ENCODE data around the gene ZC2HC1B. TPM values are rescaled to one million over a fixed set of nuclear protein-coding genes. Genes with fewer than 3 reads are reported as not detected.

The ZC2HC1B gene
- total RNA-seq, 1 experiment from 2014 or later, result not detected

GRCh38 chr6:143984666-143985065 lies 120.4 kb downstream of the ZC2HC1B start:
- H3K4me1 ChIP-seq, result no peaks in the 10 kb centered on the region
- intact Hi-C loops (cut with micrococcal nuclease; ENCODE audit: unreplicated experiment), result no loop called here
- CTCF ChIA-PET, result interaction anchor here (0.7 kb wide), 1 partner anchor 44 kb away, joined by 3 read pairs; no protein-coding TSS in a partner anchor
- no peak overlapping the region for H3K4me3 ChIP-seq (ENCODE audit: low read depth, low read length)
- Mint-ChIP-seq H3K4me1 (ENCODE audit: low read depth, unreplicated experiment) (no peaks in the 10 kb centered on the region), H3K27ac (ENCODE audit: unreplicated experiment) (no peak overlapping the region), H3K36me3 (ENCODE audit: insufficient read depth, unreplicated experiment) (no peaks in the 10 kb centered on the region), H3K27me3 (ENCODE audit: insufficient read depth, unreplicated experiment) (peaks cover under 1% of the 10 kb centered on the region), H3K9me3 (ENCODE audit: unreplicated experiment) (no peaks in the 10 kb centered on the region), H3K4me3 (ENCODE audit: unreplicated experiment) (no peak overlapping the region)
- no peaks in the 10 kb centered on the region for H3K9me3 ChIP-seq
- H3K36me3 ChIP-seq (ENCODE audit: control insufficient read depth, insufficient read depth, low read length), result no peaks in the 10 kb centered on the region
- no peaks in the 10 kb centered on the region for H3K27me3 ChIP-seq (replicated peaks; ENCODE audit: control insufficient read depth, insufficient read depth, low read length)
- no peak for DNase-seq
- BruUV-seq (replicated peaks), result no TSS peak
- POLR2A ChIA-PET, result no interaction called here
- TF ChIP-seq CTCF (IDR thresholded peaks at IDR 0.05; ENCODE audit: insufficient read depth in 1 of 2, low read depth in 1 of 2, low read length in 1 of 2, severe bottlenecking in 1 of 2, unreplicated experiment in 1 of 2), result no peak

GRCh38 chr6:143986463-143987065 lies 122.3 kb downstream of the ZC2HC1B start:
- H3K4me1 ChIP-seq, result no peaks in the 10 kb centered on the region
- no TSS peak for BruUV-seq (replicated peaks)
- no peak for DNase-seq
- ChIA-PET POLR2A (no interaction called here), CTCF (no interaction called here)
- Mint-ChIP-seq H3K27me3 (ENCODE audit: insufficient read depth, unreplicated experiment) (peaks cover 2% of the 10 kb centered on the region), H3K4me3 (ENCODE audit: unreplicated experiment) (no peak overlapping the region), H3K9me3 (ENCODE audit: unreplicated experiment) (no peaks in the 10 kb centered on the region), H3K4me1 (ENCODE audit: low read depth, unreplicated experiment) (peaks cover 6% of the 10 kb centered on the region), H3K27ac (ENCODE audit: unreplicated experiment) (no peak overlapping the region), H3K36me3 (ENCODE audit: insufficient read depth, unreplicated experiment) (no peaks in the 10 kb centered on the region)
- no peaks in the 10 kb centered on the region for H3K27me3 ChIP-seq (replicated peaks; ENCODE audit: control insufficient read depth, insufficient read depth, low read length)
- TF ChIP-seq CTCF (IDR thresholded peaks at IDR 0.05; ENCODE audit: insufficient read depth in 1 of 2, low read depth in 1 of 2, low read length in 1 of 2, severe bottlenecking in 1 of 2, unreplicated experiment in 1 of 2), result no peak
- intact Hi-C loops (cut with micrococcal nuclease; ENCODE audit: unreplicated experiment), result no loop called here
- no peaks in the 10 kb centered on the region for H3K36me3 ChIP-seq (ENCODE audit: control insufficient read depth, insufficient read depth, low read length)
- no peaks in the 10 kb centered on the region for H3K9me3 ChIP-seq
- H3K4me3 ChIP-seq (ENCODE audit: low read depth, low read length), result no peak overlapping the region

Other genes with a start within 250 kb of the ZC2HC1B start
- gene PHACTR2, start 186.5 kb upstream of the ZC2HC1B start, total RNA-seq (2022), result 80.8 and 100 TPM in 2 replicates
- gene LTV1, start 21.1 kb upstream of the ZC2HC1B start, total RNA-seq (2022), result 36.2 and 38.1 TPM in 2 replicates
- 0.65 and 0.70 TPM in 2 replicates for gene PLAGL1, start 143.8 kb downstream of the ZC2HC1B start, total RNA-seq (2022)
- 84.6 and 95.4 TPM in 2 replicates for gene SF3B5, start 231.1 kb downstream of the ZC2HC1B start, total RNA-seq (2022)

Data from Caco-2 (cell line).